ENCODE data around the gene DUSP28. TPM values are rescaled to one million over a fixed set of nuclear protein-coding genes. Genes with fewer than 3 reads are reported as not detected.

The DUSP28 gene
- total and polyA plus RNA-seq, 10 of the 15 experiments (the other 5 are each of a cell fraction or from before 2014, with no cell fraction given), result 2.5 to 12.5 (median 6.4) TPM

GRCh38 chr2:240603081-240603835, 43.1 kb downstream of the DUSP28 start:
- BruUV-seq (replicated peaks), result no TSS peak
- FAIRE-seq (no peak), ATAC-seq (no peak), DNase-seq (ENCODE audit: low read depth, low spot score) (no peak)
- TF ChIP-seq GATAD2B (conservative IDR thresholded peaks at IDR 0.05; ENCODE audit: low read depth) (no peak), ATF7 (IDR thresholded peaks at IDR 0.05; ENCODE audit: low read depth) (no peak), MAX (IDR thresholded peaks at IDR 0.05; ENCODE audit: low read depth, low read length) (no peak), ZNF207 (IDR thresholded peaks at IDR 0.05; ENCODE audit: borderline replicate concordance) (no peak), SIN3A (IDR thresholded peaks at IDR 0.05; ENCODE audit: low read depth, low read length) (no peak)
- no peaks in the 10 kb centered on the region for H3K4me1 ChIP-seq (ENCODE audit: control insufficient read depth, insufficient read depth, low read length)
- peaks cover 0 to 6% of the 10 kb centered on the region in 2 experiments; a peak in 3 of 4 replicates for H3K36me3 ChIP-seq (ENCODE audit: control insufficient read depth in 2 of 2, insufficient read depth in 2 of 2, low read length in 1 of 2)
- in situ Hi-C loops (cut with MboI), result no loop called here
- H3K79me2 ChIP-seq (ENCODE audit: control insufficient read depth, insufficient read depth, low read length), result no peaks in the 10 kb centered on the region
- intact Hi-C loops (cut with micrococcal nuclease; ENCODE audit: unreplicated experiment), result no loop called here
- H2AFZ ChIP-seq (ENCODE audit: control insufficient read depth, low read depth, low read length), result no peak overlapping the region
- ChIA-PET CTCF (interaction anchor here (1.0 to 1.2 kb wide), 2 partner anchors 15 to 150 kb away, joined by 3 to 6 read pairs; no protein-coding TSS in a partner anchor), RAD21 (ENCODE audit: unreplicated experiment) (no interaction called here), POLR2A (no interaction called here), SMC1A (ENCODE audit: uncharacterized antibody, unreplicated experiment) (no interaction called here)
- no peak overlapping the region for H3K27ac ChIP-seq (ENCODE audit: control insufficient read depth, insufficient read depth)
- WGBS (ENCODE audit: insufficient coverage, insufficient replicate concordance, low lambda C conversion rate, missing lambda C conversion rate), result 85% methylated on average over 22 of the region's 22 CpGs
- no peaks in the 10 kb centered on the region for H3K27me3 ChIP-seq (replicated peaks in 1 of 2; ENCODE audit: control insufficient read depth in 2 of 2, insufficient read depth in 2 of 2, low read length in 1 of 2)
- H3K9ac ChIP-seq (ENCODE audit: control insufficient read depth, insufficient read depth, low read length), result no peak overlapping the region
- H3K4me3 ChIP-seq, result no peak overlapping the region
- H3K4me2 ChIP-seq (ENCODE audit: control insufficient read depth, insufficient read depth), result no peak overlapping the region
- no peaks in the 10 kb centered on the region for H4K20me1 ChIP-seq (ENCODE audit: control insufficient read depth, insufficient read depth)
- H3K9me3 ChIP-seq (replicated peaks; ENCODE audit: control insufficient read depth, insufficient read depth, low read length), result no peaks in the 10 kb centered on the region

GRCh38 chr2:240603846-240604245, 43.7 kb downstream of the DUSP28 start:
- POLR2A ChIA-PET, result no interaction called here
- no peak overlapping the region for H3K9ac ChIP-seq (ENCODE audit: control insufficient read depth, insufficient read depth, low read length)
- TF ChIP-seq IKZF2 (IDR thresholded peaks at IDR 0.05) (no peak), TCF12 (IDR thresholded peaks at IDR 0.05; ENCODE audit: low read depth, low read length) (no peak), MTA2 (IDR thresholded peaks at IDR 0.05; ENCODE audit: low read depth) (no peak), ETV6 (conservative IDR thresholded peaks at IDR 0.05 in 1 of 2, IDR thresholded peaks at IDR 0.05 in 1 of 2; ENCODE audit: borderline replicate concordance in 1 of 2, low read depth in 1 of 2) (no peak), MEF2B (IDR thresholded peaks at IDR 0.05; ENCODE audit: partially characterized antibody, poor library complexity, severe bottlenecking) (no peak), CREM (IDR thresholded peaks at IDR 0.05; ENCODE audit: low read depth) (no peak), ZBED1 (IDR thresholded peaks at IDR 0.05; ENCODE audit: borderline replicate concordance) (no peak), KAT2A (conservative IDR thresholded peaks at IDR 0.05; ENCODE audit: control insufficient read depth, low read depth, low read length) (no peak), E2F8 (IDR thresholded peaks at IDR 0.05; ENCODE audit: low read depth, partially characterized antibody) (no peak), SPI1 (IDR thresholded peaks at IDR 0.05; ENCODE audit: borderline replicate concordance, insufficient read depth, low read depth, low read length) (no peak), FOXM1 (IDR thresholded peaks at IDR 0.05; ENCODE audit: low read depth, low read length) (no peak)

More at GRCh38 chr2:240603846-240604245, 43.7 kb downstream of the DUSP28 start:
- ChIA-PET CTCF (no interaction called here), SMC1A (ENCODE audit: uncharacterized antibody, unreplicated experiment) (no interaction called here), RAD21 (ENCODE audit: unreplicated experiment) (no interaction called here)
- in situ Hi-C loops (cut with MboI), result no loop called here
- FAIRE-seq (no peak), DNase-seq (ENCODE audit: low read depth, low spot score) (no peak), ATAC-seq (no peak)
- no peak overlapping the region for H3K4me3 ChIP-seq
- BruUV-seq (replicated peaks), result no TSS peak
- no peaks in the 10 kb centered on the region for H3K4me1 ChIP-seq (ENCODE audit: control insufficient read depth, insufficient read depth, low read length)
- H3K79me2 ChIP-seq (ENCODE audit: control insufficient read depth, insufficient read depth, low read length), result no peaks in the 10 kb centered on the region
- H3K36me3 ChIP-seq (ENCODE audit: control insufficient read depth in 2 of 2, insufficient read depth in 2 of 2, low read length in 1 of 2), result peaks cover 0 to 3% of the 10 kb centered on the region in 2 experiments; a peak in 3 of 4 replicates
- H3K27ac ChIP-seq (ENCODE audit: control insufficient read depth, insufficient read depth), result no peak overlapping the region
- H3K9me3 ChIP-seq (replicated peaks; ENCODE audit: control insufficient read depth, insufficient read depth, low read length), result no peaks in the 10 kb centered on the region
- intact Hi-C loops (cut with micrococcal nuclease; ENCODE audit: unreplicated experiment), result no loop called here
- H4K20me1 ChIP-seq (ENCODE audit: control insufficient read depth, insufficient read depth), result no peaks in the 10 kb centered on the region
- WGBS (ENCODE audit: insufficient coverage, insufficient replicate concordance, low lambda C conversion rate, missing lambda C conversion rate), result 72% methylated on average over 10 of the region's 10 CpGs
- H2AFZ ChIP-seq (ENCODE audit: control insufficient read depth, low read depth, low read length), result no peak overlapping the region
- H3K4me2 ChIP-seq (ENCODE audit: control insufficient read depth, insufficient read depth), result no peak overlapping the region
- H3K27me3 ChIP-seq (replicated peaks in 1 of 2; ENCODE audit: control insufficient read depth in 2 of 2, insufficient read depth in 2 of 2, low read length in 1 of 2), result no peaks in the 10 kb centered on the region
